DMS153 treated with DMSO at 0.1 percent for 48 hours (cell line): ENCODE results near the gene DDX3Y.

Source experiments
- DNase-seq: peaks from one replicate; lab custom pipeline; 2025; ENCODE audit not compliant: unreplicated experiment; lab: John Stamatoyannopoulos, UW

The DDX3Y gene

DNA sequence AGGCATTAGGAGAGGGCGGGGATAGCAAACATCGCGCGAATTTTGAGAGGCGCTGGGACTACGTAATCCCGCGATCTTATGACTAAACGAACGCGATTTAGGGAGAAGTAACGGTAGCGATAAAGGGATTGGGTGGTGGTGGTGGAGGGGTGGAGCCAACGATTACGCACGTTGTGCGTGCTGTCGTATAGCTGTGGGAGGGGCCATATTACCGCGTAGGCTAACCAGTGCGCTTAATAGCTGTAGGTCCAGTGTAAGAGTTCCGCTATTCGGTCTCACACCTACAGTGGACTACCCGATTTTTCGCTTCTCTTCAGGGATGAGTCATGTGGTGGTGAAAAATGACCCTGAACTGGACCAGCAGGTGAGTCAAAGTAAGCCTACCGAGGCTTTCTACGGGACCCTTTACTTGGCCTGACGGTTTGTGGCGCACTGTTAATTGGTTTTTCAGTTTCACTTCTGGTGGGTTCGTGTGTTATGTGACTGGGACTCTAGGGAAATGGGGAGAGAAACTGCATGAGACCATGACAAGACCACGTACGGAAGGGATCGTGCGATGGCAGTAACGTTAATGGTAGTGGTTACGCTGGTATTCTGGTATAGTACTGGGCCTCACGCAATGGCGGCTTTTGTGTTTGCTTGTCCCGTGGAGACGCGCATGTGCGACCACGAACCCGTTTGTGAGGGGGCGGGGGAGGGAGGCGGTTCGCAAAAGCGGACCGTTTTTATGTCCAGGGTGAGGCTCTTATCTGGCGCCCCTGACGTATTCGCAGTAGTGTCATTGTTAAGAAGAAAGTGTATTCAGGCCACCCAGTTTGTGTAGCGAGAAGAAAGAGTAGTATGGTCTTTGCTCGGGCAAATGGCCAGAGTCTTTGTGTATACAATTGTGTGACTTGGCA lies at the start of gene DDX3Y:
Gene DDX3Y (plus strand): TSS at position 251 of the 899 bp plus-strand sequence. CDS start 69 bp downstream, at position 320.
- no peak for DNase-seq

DNA sequence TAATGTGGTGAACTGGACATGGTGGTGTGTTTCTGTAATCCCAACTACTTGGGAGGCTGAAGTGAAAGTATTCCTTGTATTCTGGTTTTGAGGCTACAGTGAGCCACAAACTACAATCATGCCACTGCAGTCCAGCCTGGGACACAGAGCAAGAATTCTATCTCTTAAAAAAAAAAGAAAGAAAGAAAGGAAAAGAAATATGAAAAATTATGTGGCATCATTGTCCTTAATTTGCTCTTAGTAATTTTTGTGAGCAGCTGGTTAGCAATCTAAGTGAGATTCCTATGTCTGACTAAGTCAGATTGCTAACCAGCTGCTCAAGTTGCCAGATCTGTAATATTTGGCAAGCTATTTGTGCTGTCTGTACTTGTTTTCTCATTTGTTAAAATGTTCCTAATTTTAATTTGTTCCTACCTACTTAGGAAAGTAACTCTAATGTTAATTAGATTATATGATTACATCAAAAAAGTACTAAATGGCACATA lies 48.8 kb upstream of the DDX3Y start:
- no peak for DNase-seq

DNA sequence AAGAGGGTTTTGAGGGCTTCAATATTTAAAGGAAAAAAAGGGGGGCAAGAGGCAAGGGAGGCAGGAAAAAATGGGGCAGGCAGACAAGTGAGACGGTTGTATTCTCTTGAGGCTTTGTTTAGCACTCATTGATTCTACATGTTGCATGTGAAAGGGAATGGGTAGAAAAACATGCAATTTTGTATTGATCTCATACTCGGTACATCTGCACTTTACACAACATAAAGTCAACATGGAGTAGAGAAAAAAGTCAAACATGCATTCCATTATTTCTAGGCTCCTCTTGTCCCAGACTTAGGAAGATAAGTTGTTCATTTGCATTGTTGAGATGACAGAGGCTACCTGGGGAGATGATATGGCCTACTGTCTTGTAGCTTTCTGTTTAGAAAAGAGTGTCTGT lies 36.7 kb upstream of the DDX3Y start:
- no peak for DNase-seq

DNA sequence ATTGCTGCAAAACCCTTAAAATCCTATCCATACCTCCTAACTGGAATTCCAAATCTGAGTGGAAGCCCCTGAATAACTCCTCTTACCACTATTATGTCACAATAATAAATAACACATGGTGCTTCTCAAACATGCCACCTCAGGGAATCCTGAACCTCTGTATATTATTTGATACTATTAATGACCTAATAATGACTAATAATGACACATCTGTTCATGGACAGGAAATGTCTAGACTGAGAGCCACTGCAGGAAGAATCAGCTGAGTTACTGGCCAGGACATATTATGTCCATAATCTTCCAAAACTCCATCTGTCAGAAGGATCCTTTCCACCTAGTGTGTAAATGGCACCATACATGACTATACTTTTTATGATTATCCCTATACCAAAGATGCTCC lies 7.7 kb upstream of the DDX3Y start:
- DNase-seq, result no peak

DNA sequence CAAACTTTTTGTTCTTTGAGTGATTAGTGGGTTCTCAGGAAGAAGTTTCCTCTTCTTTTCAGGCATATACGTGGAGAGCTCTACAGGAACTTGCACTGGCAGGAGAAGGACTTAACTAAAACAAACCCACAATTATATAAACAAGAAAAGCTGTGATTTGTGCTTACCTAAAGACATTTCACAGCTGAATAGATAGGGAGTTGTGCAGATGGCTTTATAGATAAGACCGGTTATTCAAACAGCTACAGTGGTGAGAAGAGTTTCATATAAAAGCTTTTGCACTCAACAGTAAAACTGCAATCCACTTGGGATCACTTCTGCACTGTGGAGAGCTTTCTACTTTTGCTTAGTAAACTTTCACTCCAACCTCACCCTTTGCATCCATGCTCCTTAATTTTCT lies 6.1 kb upstream of the DDX3Y start:
- DNase-seq, result no peak

DNA sequence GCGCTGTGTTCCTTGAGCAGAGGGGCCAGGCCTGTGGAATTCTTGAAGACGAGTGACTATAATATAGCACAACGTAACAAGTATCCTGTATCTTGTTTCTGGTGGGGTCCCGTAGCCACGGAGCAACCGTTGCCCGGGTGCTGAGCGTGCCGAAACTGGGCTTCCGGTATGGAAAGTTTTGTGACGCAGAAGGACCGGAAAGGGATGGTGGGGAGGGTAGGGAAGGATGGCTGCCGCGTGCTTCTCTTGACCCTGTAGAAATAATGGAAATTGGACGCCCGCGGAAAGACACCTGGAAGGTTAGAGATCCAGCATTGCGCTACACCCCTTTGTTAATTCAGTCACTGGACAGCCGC lies 827 bp downstream of the DDX3Y start:
- DNase-seq, result no peak

DNA sequence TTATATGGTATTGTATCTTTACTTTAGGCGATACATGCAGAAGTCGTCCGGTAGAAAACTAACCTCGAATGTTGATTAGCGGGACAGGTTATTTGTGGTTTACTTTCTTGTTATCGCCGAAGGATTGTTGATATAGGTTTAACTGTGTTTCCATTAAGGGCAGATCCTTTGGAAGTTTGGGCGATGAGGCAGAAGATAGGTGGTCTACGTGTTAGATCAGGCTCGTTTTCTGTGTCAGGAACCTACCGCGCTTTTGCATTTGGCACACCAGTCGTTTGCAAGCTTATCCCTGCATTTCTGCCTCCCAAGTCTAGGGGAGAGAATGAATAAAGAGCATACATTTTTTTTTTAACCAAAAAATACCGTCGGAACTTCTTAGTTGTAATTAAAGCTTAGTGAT lies 1.2 kb downstream of the DDX3Y start:
- no peak for DNase-seq

DNA sequence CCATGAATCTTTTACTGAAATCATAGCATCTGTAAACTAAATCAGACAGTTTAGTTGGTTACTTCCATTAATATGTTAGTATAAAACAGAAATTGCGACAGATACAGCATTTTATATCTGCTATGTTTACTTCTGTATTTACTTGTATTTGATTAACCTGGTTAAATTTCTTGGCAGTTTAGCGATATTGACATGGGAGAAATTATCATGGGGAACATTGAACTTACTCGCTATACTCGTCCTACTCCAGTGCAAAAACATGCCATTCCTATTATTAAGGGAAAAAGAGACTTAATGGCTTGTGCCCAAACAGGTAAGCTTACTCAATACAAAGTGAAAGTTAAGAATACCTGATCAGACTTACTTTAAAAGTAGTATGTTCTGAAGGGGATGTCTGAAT lies 8.9 kb downstream of the DDX3Y start:
- DNase-seq, result no peak

DNA sequence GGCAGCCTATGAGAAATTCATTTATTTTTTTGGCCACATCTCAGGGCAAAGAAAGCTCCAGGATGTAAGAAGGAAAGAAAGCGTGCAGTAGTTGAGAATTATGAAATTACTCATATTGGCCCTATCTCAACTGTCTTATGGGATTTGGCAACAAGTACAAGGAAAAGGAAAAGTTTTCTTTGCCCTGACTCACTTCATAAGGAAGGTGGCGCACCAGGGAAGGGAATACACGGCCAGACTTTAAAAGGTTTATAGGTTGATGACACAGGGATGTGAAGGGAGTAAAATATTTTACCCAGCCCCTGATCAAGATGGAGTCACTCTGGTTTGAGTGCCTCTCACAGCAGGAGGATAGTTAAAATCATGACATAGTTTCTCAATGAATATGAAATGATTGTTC lies 23.4 kb downstream of the DDX3Y start:
- no peak for DNase-seq

DNA sequence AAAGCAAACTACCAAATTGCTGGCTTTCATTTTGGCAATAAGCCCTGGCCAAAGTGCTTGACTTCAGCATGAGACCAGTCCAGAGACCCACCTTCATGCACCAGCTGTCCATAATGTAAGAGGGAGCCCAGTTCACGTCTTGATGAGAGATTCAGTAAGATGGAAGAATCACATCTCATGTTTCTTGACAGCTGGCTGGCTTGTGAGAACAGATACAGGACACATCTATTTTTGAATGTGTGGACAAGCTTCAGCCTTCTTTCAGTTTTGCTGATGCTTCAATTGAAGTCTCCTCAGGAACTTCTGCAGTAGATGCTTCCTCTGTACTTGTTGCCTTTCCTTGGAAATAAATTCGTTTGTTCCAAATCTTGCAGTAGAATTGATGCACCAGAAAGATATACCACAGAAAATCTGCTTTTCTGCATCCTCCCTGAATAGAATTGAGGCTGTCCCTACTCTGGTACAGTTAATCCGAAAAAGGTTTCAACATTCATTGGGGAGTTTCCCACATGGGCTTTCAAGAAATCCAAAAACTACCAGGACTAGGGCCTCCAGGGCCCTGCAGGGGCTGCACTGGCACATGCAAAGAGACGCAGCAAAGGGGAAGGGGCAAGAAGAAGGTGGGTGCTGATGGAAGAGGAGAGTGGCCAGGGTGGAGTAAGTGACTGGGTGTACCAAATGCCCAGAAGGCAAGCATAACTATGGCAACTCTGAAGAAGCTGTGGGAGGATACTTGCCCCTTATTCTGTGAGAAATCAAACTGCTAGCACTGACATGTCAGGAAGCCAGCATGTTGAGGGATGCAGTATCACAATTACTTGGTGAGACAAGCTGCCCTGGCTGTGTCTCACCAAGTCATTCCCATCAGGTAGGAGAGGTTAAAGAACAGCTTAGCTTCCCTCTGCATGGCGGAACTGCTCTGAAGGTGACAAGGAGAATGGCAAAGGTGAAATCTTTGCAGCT lies 37.3 kb downstream of the DDX3Y start:
- DNase-seq, result no peak
